ENCODE data around the gene GTSF1L. TPM values are rescaled to one million over a fixed set of nuclear protein-coding genes. Genes with fewer than 3 reads are reported as not detected.

GTSF1L gene
- polyA plus RNA-seq, 4 donors, result not detected

GRCh38 chr20:43717616-43717995 lies 9.2 kb downstream of the GTSF1L start:
- DNase-seq (ENCODE audit: low read depth in 4 of 4, low spot score in 3 of 4), result no peak

- no peak for DNase-seq (ENCODE audit: low read depth in 4 of 4, low spot score in 3 of 4)
Measured at GRCh38 chr20:43716757-43717615, 9.8 kb downstream of the GTSF1L start.

- DNase-seq (ENCODE audit: low read depth in 4 of 4, low spot score in 3 of 4), result no peak
Measured at GRCh38 chr20:43716123-43716522, 10.7 kb downstream of the GTSF1L start.

- DNase-seq (ENCODE audit: low read depth in 4 of 4, low spot score in 3 of 4), result no peak
Measured at GRCh38 chr20:43715511-43715910, 11.3 kb downstream of the GTSF1L start.

- DNase-seq (ENCODE audit: low read depth in 4 of 4, low spot score in 3 of 4), result no peak
Measured at GRCh38 chr20:43715044-43715443, 11.8 kb downstream of the GTSF1L start.

GRCh38 chr20:43711098-43711654 lies 15.6 kb downstream of the GTSF1L start:
- DNase-seq (ENCODE audit: low read depth in 4 of 4, low spot score in 3 of 4), result no peak

- DNase-seq (ENCODE audit: low read depth in 4 of 4, low spot score in 3 of 4), result no peak
Measured at GRCh38 chr20:43710370-43711044, 16.3 kb downstream of the GTSF1L start.

- no peak for DNase-seq (ENCODE audit: low read depth in 4 of 4, low spot score in 3 of 4)
Measured at GRCh38 chr20:43702502-43702901, 24.3 kb downstream of the GTSF1L start.

GRCh38 chr20:43700627-43701026 lies 26.2 kb downstream of the GTSF1L start:
- no peak for DNase-seq (ENCODE audit: low read depth in 4 of 4, low spot score in 3 of 4)

GRCh38 chr20:43699941-43700565 lies 26.7 kb downstream of the GTSF1L start:
- no peak for DNase-seq (ENCODE audit: low read depth in 4 of 4, low spot score in 3 of 4)

GRCh38 chr20:43695571-43695970 lies 31.2 kb downstream of the GTSF1L start:
- DNase-seq (ENCODE audit: low read depth in 4 of 4, low spot score in 3 of 4), result no peak

- no peak for DNase-seq (ENCODE audit: low read depth in 4 of 4, low spot score in 3 of 4)
Measured at GRCh38 chr20:43694763-43695162, 32.0 kb downstream of the GTSF1L start.

- DNase-seq (ENCODE audit: low read depth in 4 of 4, low spot score in 3 of 4), result no peak
Measured at GRCh38 chr20:43691928-43692524, 34.8 kb downstream of the GTSF1L start.

- no peak for DNase-seq (ENCODE audit: low read depth in 4 of 4, low spot score in 3 of 4)
Measured at GRCh38 chr20:43690943-43691598, 35.7 kb downstream of the GTSF1L start.

- no peak for DNase-seq (ENCODE audit: low read depth in 4 of 4, low spot score in 3 of 4)
Measured at GRCh38 chr20:43689165-43689564, 37.6 kb downstream of the GTSF1L start.

- DNase-seq (ENCODE audit: low read depth in 4 of 4, low spot score in 3 of 4), result no peak
Measured at GRCh38 chr20:43686820-43687219, 40.0 kb downstream of the GTSF1L start.

GRCh38 chr20:43682446-43682845 lies 44.4 kb downstream of the GTSF1L start:
- DNase-seq (ENCODE audit: low read depth in 4 of 4, low spot score in 3 of 4), result no peak

- DNase-seq (ENCODE audit: low read depth in 4 of 4, low spot score in 3 of 4), result no peak
Measured at GRCh38 chr20:43681991-43682410, 44.8 kb downstream of the GTSF1L start.

GRCh38 chr20:43681468-43681942 lies 45.3 kb downstream of the GTSF1L start:
- no peak for DNase-seq (ENCODE audit: low read depth in 4 of 4, low spot score in 3 of 4)

- no peak for DNase-seq (ENCODE audit: low read depth in 4 of 4, low spot score in 3 of 4)
Measured at GRCh38 chr20:43680981-43681380, 45.8 kb downstream of the GTSF1L start.

All from right renal pelvis (tissue), 4 donors.